GM12872 (cell line): ENCODE results near the gene PPIF.

ENCODE experiments used
- TF ChIP-seq, protein P1 (sequence below): IDR thresholded peaks from 3 replicates; pipeline ENCODE4 v1.5.1; 2011; ENCODE audit warnings: low read depth, mild to moderate bottlenecking, low read length, moderate library complexity; ENCODE audit not compliant: insufficient read depth

PPIF gene

DNA sequence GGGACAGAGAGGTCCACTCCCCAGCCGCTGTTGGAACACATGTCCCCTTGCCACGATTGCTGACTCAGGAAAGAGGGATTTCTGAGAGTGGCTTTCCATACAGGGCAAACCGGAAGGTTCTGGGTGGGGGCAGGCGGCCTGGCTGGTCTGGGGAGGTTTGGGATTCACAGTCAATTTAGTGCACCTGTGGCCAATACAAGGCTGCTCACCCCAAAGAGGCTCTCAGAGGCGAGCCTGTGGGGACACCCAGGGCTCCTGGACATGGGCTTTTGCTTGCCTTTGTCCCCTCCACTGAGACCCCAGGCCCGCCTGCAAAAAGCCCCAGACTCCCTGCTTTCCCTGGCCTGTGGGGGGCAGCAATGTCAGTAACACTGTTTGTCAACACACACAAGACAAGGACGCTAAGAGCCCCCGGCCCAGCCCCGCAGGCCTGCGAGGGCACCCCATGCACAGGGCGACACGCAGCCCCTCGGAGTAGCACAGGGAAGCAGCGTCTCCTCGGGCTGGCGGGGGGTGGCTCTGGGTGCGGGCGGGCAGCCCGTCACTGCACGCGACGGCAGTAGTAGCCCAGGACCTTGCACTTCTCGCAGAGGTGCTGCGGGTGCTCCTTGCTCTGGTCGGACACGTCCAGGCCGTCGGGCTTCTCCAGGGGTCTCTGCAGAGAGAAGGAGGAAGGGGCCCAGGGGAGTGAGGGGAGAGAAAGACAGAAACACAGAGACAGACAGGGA, 38.7 kb downstream of the PPIF start:
- TF ChIP-seq, protein P1, sequence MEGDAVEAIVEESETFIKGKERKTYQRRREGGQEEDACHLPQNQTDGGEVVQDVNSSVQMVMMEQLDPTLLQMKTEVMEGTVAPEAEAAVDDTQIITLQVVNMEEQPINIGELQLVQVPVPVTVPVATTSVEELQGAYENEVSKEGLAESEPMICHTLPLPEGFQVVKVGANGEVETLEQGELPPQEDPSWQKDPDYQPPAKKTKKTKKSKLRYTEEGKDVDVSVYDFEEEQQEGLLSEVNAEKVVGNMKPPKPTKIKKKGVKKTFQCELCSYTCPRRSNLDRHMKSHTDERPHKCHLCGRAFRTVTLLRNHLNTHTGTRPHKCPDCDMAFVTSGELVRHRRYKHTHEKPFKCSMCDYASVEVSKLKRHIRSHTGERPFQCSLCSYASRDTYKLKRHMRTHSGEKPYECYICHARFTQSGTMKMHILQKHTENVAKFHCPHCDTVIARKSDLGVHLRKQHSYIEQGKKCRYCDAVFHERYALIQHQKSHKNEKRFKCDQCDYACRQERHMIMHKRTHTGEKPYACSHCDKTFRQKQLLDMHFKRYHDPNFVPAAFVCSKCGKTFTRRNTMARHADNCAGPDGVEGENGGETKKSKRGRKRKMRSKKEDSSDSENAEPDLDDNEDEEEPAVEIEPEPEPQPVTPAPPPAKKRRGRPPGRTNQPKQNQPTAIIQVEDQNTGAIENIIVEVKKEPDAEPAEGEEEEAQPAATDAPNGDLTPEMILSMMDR, result no peak

DNA sequence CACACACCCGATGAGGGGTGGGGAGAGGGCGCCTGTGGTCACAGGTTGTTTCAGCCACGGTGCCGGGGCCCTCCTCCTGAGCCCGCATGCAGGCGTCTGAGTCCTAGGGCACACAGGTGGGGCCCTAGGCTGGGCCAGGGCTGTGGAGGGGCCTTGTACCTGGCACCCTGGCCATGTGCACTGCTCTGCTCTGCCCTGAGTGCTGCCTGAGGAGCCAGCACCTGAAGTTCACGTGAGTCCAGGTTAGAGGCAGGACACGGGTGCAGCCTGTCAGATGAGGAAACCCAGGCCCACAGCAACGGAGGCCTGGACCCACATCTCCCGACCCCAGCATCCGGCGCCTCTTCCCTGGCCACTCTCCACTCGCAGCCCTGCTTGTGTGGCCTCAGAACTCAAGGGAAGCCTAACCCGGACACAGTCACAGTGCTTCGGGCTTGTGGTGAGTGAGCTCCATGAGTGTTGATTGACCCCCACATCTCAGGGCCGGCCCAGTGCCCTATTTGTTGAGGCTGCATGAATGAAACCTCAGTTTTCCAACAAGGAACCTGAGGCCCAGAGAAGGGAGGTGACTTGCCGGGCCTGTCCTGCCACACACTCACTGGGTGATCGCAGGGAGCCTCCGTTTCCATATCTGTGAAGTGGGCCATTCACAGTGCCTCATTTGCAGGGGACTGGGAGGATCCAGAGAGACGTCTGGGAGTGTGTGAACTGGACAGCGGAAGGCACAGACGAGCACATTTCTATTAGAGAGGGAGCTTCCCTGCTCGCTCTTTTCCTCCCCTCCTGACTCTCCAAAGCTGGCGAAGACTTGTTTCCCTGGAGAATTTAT, 39.6 kb downstream of the PPIF start:
- TF ChIP-seq, protein P1, result no peak

DNA sequence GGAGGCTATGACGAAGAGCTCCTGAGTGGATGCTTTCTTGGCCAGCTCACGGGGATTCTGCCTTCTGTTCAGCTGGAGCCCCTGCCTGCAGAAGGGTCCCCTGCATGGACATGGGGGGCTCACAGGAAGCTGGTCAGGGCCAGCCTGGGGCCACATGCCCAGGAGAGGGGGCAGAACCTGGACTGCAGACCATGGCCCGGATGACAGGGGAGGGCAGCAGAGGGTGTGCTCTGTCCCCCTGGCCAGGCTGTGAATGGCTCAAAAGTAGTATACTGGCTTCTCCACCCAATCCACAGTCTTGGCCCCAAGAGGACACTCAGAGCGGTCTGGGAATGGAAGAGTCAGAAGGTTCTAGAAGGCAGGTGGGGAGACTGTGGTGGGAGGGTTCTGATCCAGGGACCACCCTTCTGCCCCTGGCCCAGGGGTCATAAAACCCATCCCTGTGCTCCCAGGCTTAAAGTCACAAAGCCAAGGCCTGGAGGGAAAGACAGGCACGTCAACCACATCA, 40.3 kb downstream of the PPIF start:
- TF ChIP-seq, protein P1, result no peak

DNA sequence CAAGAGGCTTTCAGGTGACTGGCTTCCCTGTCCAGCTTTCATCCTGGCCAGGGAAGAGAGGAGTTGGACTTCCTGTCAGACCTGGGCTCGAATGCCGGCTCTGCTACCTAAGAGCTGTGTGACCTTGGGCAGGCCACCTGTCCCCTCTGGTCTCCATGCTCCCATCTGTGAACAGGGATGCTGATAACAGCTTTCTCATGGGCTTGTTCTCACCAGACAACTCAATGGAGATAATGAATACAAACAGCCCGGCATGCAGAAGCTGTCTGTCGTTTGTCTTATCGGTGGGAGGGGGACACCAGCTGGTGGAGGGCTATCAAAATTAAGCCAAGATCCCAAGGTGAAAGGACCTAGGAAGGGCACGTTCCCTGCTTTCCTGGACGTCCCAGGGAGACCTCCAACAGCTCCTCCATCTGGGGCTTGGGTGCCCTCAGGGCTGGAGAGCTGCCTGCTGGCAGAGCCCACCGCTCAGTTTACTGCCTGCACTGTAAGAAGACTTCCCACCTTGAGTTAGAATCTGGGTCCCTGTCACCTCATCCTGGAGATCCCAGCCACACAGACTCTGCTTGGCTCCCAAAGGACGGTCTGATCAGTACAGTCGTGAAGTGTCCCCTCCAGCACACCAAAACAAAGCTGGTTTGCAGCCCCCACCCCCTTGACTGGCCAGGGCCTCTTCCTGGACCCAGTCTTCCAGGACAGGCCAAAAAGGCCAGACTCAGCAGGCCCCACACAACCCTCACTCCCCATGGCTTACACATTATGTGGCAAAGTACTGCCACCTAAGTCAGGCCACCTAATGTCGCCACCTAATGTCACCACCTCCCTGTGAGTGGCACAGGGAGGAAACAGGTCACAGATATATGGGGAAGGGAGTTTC, 40.9 kb downstream of the PPIF start:
- TF ChIP-seq, protein P1, result no peak

DNA sequence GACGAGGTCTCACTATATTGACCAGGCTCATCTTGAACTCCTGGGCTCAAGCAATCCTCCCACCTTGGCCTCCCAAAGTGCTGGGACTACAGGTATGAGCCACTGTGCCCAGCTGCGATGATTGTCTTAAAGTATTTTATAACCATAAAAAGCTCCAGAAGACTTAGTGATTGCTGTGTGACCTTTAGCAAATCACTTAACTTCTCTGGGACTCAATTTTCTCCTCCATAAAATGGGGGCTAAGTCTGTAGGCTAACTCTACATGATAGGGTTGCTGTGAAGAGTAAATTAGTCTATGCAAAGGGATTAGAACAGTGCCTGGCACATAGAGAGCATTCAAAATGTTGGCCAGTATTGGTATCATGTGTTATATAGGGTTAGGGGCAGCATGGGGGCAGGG, 42.8 kb downstream of the PPIF start:
- TF ChIP-seq, protein P1, result no peak

DNA sequence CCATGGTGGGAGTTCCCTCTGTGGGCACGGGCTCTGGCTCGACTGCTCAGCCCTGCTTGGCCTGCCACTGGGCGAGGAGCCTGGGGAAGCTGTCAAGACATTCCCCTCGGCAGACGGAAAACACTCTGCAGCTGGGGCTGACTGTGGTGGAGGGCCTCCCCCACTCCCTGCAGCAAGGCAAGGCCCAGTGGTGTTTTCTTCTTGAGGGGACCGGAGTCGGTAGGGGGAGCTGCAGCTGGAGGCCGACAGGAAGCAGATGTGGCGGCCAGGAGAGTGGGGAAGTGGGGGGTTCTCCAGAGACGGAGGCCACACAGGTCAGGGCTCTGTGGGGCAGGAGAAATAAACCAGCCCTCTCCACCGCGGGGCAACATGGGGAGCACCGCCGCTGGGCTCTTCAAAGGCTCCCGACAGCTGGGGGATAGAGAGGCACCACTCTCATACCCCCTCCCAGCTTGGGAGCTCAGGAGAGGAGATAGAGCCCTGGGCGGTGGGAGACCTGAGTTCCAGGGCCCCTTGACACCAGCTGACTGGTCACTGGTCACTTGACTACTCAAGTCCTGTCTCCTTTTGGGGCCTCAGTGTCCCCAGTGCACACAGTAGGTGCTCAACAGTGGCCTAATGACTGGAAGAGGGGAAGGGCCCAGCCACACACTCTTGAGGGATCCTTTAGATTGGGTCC, 43.4 kb downstream of the PPIF start:
- TF ChIP-seq, protein P1, result peak; percentile 27; the same call in 1 of the 3 replicates
